ENCODE measurements around the gene CLTCL1.

Gene CLTCL1

GRCh38 chr22:19241593-19241906 lies 50.0 kb downstream of the CLTCL1 start:
- no peak overlapping the region for H3K4me2 ChIP-seq (ENCODE audit: low read length)
- H3K36me3 ChIP-seq (ENCODE audit: control insufficient read depth, insufficient read depth, low read length): no peaks in the 10 kb centered on the region
- H3K27ac ChIP-seq: no peak overlapping the region
- H3K27me3 ChIP-seq (ENCODE audit: control insufficient read depth, insufficient read depth, low read length): no peaks in the 10 kb centered on the region
- H3K4me3 ChIP-seq (ENCODE audit: low read depth, low read length): no peak overlapping the region
- H3K9ac ChIP-seq: no peak overlapping the region
- no peak for TF ChIP-seq CTCF (IDR thresholded peaks at IDR 0.05)
- no peaks in the 10 kb centered on the region for H3K9me3 ChIP-seq (ENCODE audit: control insufficient read depth, low read length)
- no peak overlapping the region for H2AFZ ChIP-seq
- H3K79me2 ChIP-seq: no peaks in the 10 kb centered on the region
- no peaks in the 10 kb centered on the region for H3K4me1 ChIP-seq

GRCh38 chr22:19240813-19241592 lies 50.5 kb downstream of the CLTCL1 start:
- Histone ChIP-seq H3K27ac (no peak overlapping the region), H3K9me3 (ENCODE audit: control insufficient read depth, low read length) (no peaks in the 10 kb centered on the region), H3K79me2 (no peaks in the 10 kb centered on the region), H2AFZ (no peak overlapping the region), H3K9ac (no peak overlapping the region), H3K4me3 (ENCODE audit: low read depth, low read length) (no peak overlapping the region), H3K27me3 (ENCODE audit: control insufficient read depth, insufficient read depth, low read length) (no peaks in the 10 kb centered on the region), H3K4me2 (ENCODE audit: low read length) (no peak overlapping the region), H3K36me3 (ENCODE audit: control insufficient read depth, insufficient read depth, low read length) (no peaks in the 10 kb centered on the region), H3K4me1 (no peaks in the 10 kb centered on the region)
- TF ChIP-seq CTCF (IDR thresholded peaks at IDR 0.05): no peak

GRCh38 chr22:19239464-19239863 lies 52.1 kb downstream of the CLTCL1 start:
- H3K9me3 ChIP-seq (ENCODE audit: control insufficient read depth, low read length): no peaks in the 10 kb centered on the region
- no peak for TF ChIP-seq CTCF (IDR thresholded peaks at IDR 0.05)
- no peak overlapping the region for H3K4me2 ChIP-seq (ENCODE audit: low read length)
- no peaks in the 10 kb centered on the region for H3K79me2 ChIP-seq
- H2AFZ ChIP-seq: no peak overlapping the region
- H3K4me3 ChIP-seq (ENCODE audit: low read depth, low read length): no peak overlapping the region
- H3K4me1 ChIP-seq: no peaks in the 10 kb centered on the region
- H3K9ac ChIP-seq: no peak overlapping the region
- H3K36me3 ChIP-seq (ENCODE audit: control insufficient read depth, insufficient read depth, low read length): no peaks in the 10 kb centered on the region
- no peaks in the 10 kb centered on the region for H3K27me3 ChIP-seq (ENCODE audit: control insufficient read depth, insufficient read depth, low read length)
- H3K27ac ChIP-seq: no peak overlapping the region

GRCh38 chr22:19238900-19239299 lies 52.6 kb downstream of the CLTCL1 start:
- no peaks in the 10 kb centered on the region for H3K9me3 ChIP-seq (ENCODE audit: control insufficient read depth, low read length)
- H3K4me2 ChIP-seq (ENCODE audit: low read length): no peak overlapping the region
- no peak for TF ChIP-seq CTCF (IDR thresholded peaks at IDR 0.05)
- H3K79me2 ChIP-seq: no peaks in the 10 kb centered on the region
- no peaks in the 10 kb centered on the region for H3K27me3 ChIP-seq (ENCODE audit: control insufficient read depth, insufficient read depth, low read length)
- no peak overlapping the region for H2AFZ ChIP-seq
- no peaks in the 10 kb centered on the region for H3K4me1 ChIP-seq
- H3K9ac ChIP-seq: no peak overlapping the region
- H3K4me3 ChIP-seq (ENCODE audit: low read depth, low read length): no peak overlapping the region
- no peaks in the 10 kb centered on the region for H3K36me3 ChIP-seq (ENCODE audit: control insufficient read depth, insufficient read depth, low read length)
- H3K27ac ChIP-seq: no peak overlapping the region

GRCh38 chr22:19235874-19236273 lies 55.6 kb downstream of the CLTCL1 start:
- Histone ChIP-seq H2AFZ (no peak overlapping the region), H3K9me3 (ENCODE audit: control insufficient read depth, low read length) (no peaks in the 10 kb centered on the region), H3K27ac (no peak overlapping the region), H3K27me3 (ENCODE audit: control insufficient read depth, insufficient read depth, low read length) (no peaks in the 10 kb centered on the region), H3K36me3 (ENCODE audit: control insufficient read depth, insufficient read depth, low read length) (no peaks in the 10 kb centered on the region), H3K4me3 (ENCODE audit: low read depth, low read length) (no peak overlapping the region), H3K4me1 (no peaks in the 10 kb centered on the region), H3K9ac (no peak overlapping the region), H3K4me2 (ENCODE audit: low read length) (no peak overlapping the region), H3K79me2 (no peaks in the 10 kb centered on the region)
- TF ChIP-seq CTCF (IDR thresholded peaks at IDR 0.05): no peak
